Sciatic nerve (tissue), 2 donors: Measurements from ENCODE around the gene KIFC3. TPM values are rescaled to one million over a fixed set of nuclear protein-coding genes. Genes with fewer than 3 reads are reported as not detected.
"Not testable (repeated sequence)": the region's sequence is repeated elsewhere in the genome, so short reads cannot be mapped to it uniquely, and the experiment has no call there.

Source experiments
- ATAC-seq: fragments of 200-7000 bp; cut with Tn5 transposase; one replicate; pipeline ENCODE4 v1.9.1; 2020; ENCODE audit warnings: mild to moderate bottlenecking, moderate library complexity
- DNase-seq: peaks from one replicate; pipeline ENCODE4 v3.0.0-alpha.2; 2020; ENCODE audit warnings: low spot score
- intact Hi-C: fragments of 100-400 bp; cut with DNase I; formaldehyde crosslinking; loops from one replicate; pipeline ENCODE4 v1.14.2; 2022
- microRNA-seq: library from miRNA; unstranded; fragments of <30 nt; microRNA quantifications from one replicate; pipeline ENCODE4 v1.2.0, GENCODE V29; 2020
- total RNA-seq: library from RNA; stranded (reverse); fragmentation: NEBNext Ultra II Directional; extraction: Animal tissue kit (Norgen Biotek cat#: 25700); gene quantifications from one replicate; pipeline ENCODE4 v1.2.1, GENCODE V29; 2021
- donor health status: DM: no; HTN: no; CAD: no.
- donor health status: DM: no; HTN: no; CAD: no.

The KIFC3 gene
- total RNA-seq, 1 donor from 2014 or later: 94.3 TPM

GRCh38 chr16:57721356-57722209 lies 80.7 kb downstream of the KIFC3 start:
- no peak for ATAC-seq
- DNase-seq: no peak
- intact Hi-C loops: no loop called here

GRCh38 chr16:57720142-57720575 lies 82.1 kb downstream of the KIFC3 start:
- DNase-seq: no peak
- intact Hi-C loops: no loop called here
- no peak for ATAC-seq

- intact Hi-C loops: no loop called here
- ATAC-seq (no peak), DNase-seq (no peak)
These were observed 88.2 kb downstream of the KIFC3 start for GRCh38 chr16:57714047-57714446.

DNA sequence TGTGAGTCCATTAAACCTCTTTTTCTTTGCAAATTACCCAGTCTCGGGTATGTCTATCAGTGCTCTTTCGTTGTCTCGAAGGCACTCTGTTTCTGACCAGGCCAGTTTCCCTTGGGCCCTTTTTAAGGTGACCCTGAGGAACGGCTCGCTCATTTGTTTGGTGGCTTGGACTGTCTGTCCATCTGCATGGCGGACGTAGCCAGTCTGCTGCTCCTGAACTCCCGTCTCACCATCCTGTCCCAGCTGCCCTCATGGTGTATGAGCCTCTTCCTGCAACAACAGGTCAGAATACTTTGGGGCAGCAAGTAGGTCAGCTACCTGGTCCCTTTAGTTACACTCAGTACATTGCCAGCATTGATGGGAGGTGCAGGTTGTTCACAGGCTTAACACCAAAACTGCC lies 88.7 kb downstream of the KIFC3 start:
- intact Hi-C loops: no loop called here
- DNase-seq: no peak
- no peak for ATAC-seq

DNA sequence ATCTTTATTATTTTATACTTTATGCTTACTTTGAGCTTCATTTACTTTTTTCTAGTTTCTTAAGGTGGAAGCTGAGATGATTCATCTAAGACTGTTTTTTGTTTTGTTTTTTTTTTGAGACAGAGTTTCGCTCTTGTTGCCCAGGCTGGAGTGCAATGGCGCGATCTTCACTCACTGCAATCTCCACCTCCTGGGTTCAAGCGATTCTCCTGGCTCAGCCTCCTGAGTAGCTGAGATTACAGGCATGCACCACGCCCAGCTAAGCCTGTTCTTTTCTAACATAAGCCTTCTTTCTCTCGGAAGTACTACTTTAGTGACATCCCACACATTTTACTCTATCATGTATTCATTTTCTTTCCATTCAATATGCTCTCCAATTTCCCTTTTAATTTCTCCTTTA lies 89.7 kb downstream of the KIFC3 start:
- intact Hi-C loops, DNase-seq, ATAC-seq: not testable (repeated sequence)

DNA sequence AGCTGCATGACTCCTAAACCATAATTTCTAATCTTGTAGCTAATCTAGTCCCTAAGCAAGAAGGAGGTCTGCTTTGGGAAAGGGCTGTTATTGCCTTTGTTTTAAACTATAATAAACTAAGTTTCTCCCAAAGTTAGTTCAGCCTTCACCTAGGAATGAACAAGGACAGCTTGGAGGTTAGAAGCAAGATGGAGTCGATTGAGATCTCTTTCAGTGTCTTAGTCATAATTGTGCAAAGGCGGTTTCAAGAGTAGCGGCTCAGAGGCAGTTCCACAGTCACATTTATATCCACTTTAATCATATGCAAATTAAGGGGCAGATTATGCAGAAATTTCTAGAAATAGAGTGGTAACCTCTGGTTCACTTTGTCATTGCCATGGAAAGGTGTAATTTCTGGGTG lies 90.3 kb downstream of the KIFC3 start:
- no peak for DNase-seq
- intact Hi-C loops: no loop called here
- no peak for ATAC-seq

DNA sequence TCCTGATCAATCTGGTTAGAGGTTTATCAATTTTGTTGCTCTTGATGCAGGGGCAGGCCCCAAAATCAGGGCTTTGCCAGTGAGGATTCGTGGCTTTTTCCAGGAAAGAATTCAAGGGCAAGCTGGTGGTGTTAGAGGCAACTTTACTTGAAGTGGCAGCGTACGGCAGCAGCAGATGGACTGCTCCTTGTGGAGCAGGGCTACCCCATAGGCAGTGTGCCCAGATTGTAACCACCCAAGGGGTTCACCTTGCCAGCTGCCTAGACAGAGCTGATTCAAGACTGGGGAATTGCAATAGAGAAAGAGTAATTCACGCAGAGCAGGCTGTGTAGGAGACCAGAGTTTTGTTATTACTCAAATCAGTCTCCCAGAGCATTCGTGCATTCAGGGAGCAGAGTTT lies 90.9 kb downstream of the KIFC3 start:
- no peak for DNase-seq
- ATAC-seq: no peak
- intact Hi-C loops: no loop called here

DNA sequence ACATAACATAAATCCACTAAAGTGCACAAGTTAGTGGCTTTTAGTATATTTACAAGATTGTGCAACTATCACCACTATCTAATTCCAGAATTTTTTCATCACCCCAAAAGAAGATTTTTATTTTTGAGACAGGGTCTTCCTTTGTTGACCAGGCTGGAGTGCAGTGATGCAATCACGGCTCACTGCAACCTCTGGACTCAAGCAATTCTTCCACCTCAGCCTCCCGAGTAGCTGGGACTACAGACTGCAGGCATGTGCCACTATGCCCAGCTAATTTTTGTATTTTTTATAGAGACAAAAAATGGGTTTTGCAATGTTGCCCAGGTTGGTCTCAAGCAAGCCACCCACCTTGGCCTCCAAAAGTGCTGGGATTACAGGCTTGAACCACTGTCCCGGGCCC lies 92.6 kb downstream of the KIFC3 start:
- no peak for DNase-seq
- no peak for ATAC-seq
- intact Hi-C loops: no loop called here

Small RNA genes lying within 50 kb of the gene (microRNA-seq; reads per million reads assigned to microRNA genes)
- not detected for gene MIR6772

Other genes with a start within 250 kb of the KIFC3 start
- 47.4 TPM for gene ADGRG1, start 173.9 kb downstream of the KIFC3 start, total RNA-seq
- 4.6 TPM for gene ADGRG3, start 134.2 kb downstream of the KIFC3 start, total RNA-seq
- not detected for gene DRC7, start 107.7 kb downstream of the KIFC3 start, total RNA-seq
- gene KATNB1, start 66.7 kb downstream of the KIFC3 start, total RNA-seq: 14.7 TPM
- gene CNGB1, start 168.6 kb upstream of the KIFC3 start, total RNA-seq: not detected
- gene ZNF319, start 198.2 kb upstream of the KIFC3 start, total RNA-seq: 10.0 TPM
- gene USB1, start 198.9 kb upstream of the KIFC3 start, total RNA-seq: 25.9 TPM
- gene MMP15, start 223.3 kb upstream of the KIFC3 start, total RNA-seq: 44.0 TPM